Ascending aorta (tissue), 2 donors: ENCODE results near the gene DPYSL3. TPM values are rescaled to one million over a fixed set of nuclear protein-coding genes. Genes with fewer than 3 reads are reported as not detected.

Experiments used
- DNase-seq, 2 donors: peaks; one replicate each; pipeline ENCODE4 v3.0.0-alpha.2; 2019; ENCODE audit warnings: low spot score in 2 of 2
- H3K27ac ChIP-seq, 2 donors: fragments of 200-600 bp; sonication (generic); one replicate each; pipeline ENCODE4 v1.5.1; 2016 to 2017; ENCODE audit warnings: mild to moderate bottlenecking in 1 of 2
- H3K27me3 ChIP-seq: fragments of 200-600 bp; sonication (generic); one replicate; pipeline ENCODE4 v1.5.1; 2017
- H3K36me3 ChIP-seq, 2 donors: fragments of 200-600 bp; sonication (generic); one replicate each; pipeline ENCODE4 v1.5.1; 2016
- H3K4me1 ChIP-seq, 2 donors: fragments of 200-600 bp; sonication (generic); one replicate each; pipeline ENCODE4 v1.5.1; 2016 to 2017; ENCODE audit warnings: mild to moderate bottlenecking in 1 of 2
- H3K4me3 ChIP-seq, 2 donors: fragments of 200-600 bp; sonication (generic); one replicate each; pipeline ENCODE4 v1.5.1; 2016 to 2017; ENCODE audit warnings: mild to moderate bottlenecking in 1 of 2
- H3K9me3 ChIP-seq, 2 donors: fragments of 200-600 bp; sonication (generic); one replicate each; pipeline ENCODE4 v1.5.1; 2016
- intact Hi-C: fragments of 100-400 bp; cut with DNase I; formaldehyde crosslinking; loops from one replicate; pipeline ENCODE4 v1.15.1; 2023
- total RNA-seq: library from RNA; depleted of rRNA; stranded (reverse); fragments of >200 nt; gene quantifications from one replicate; pipeline ENCODE4 v1.1.0, GENCODE V29; 2016
- TF ChIP-seq, protein P1 (sequence below), 3 experiments: fragments of 200-600 bp in 2 of 3; fragments of 450-650 bp in 1 of 3; sonication (generic) in 2 of 3; IDR thresholded peaks; one replicate each; pipeline ENCODE4 v1.5.1; 2016 to 2019; ENCODE audit warnings: antibody characterized with exemption in 3 of 3, mild to moderate bottlenecking in 1 of 3, moderate library complexity in 1 of 3

DPYSL3 gene
- total RNA-seq, 1 donor from 2014 or later = 110 TPM

DNA sequence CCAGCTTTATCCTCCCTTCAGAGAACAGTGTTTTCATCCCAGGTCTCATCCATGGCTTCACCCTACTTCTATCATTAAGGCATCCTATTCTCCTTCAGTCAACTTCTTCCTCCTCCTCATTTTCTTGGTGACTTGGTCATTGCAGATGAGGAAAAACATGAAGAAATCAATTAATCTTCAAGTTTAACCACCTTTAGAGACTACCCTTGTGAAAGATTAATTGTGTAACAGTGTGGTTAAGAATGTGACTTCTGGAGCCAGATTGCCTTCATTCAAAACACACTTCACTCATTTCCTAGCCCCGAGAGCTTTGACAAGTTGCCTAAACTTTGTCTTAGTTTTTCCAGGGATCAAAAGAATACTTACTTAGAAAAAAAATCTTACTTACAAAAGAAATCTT is 165.0 kb downstream of the DPYSL3 start:
- no peak overlapping the region for H3K27ac ChIP-seq
- no peak for DNase-seq
- no peaks in the 10 kb centered on the region for H3K4me1 ChIP-seq
- intact Hi-C loops = loop anchor here (10.0 kb wide), 1 partner anchor 70 kb away; no protein-coding TSS in a partner anchor
- no peaks in the 10 kb centered on the region for H3K9me3 ChIP-seq
- H3K4me3 ChIP-seq = no peak overlapping the region
- TF ChIP-seq, protein P1, sequence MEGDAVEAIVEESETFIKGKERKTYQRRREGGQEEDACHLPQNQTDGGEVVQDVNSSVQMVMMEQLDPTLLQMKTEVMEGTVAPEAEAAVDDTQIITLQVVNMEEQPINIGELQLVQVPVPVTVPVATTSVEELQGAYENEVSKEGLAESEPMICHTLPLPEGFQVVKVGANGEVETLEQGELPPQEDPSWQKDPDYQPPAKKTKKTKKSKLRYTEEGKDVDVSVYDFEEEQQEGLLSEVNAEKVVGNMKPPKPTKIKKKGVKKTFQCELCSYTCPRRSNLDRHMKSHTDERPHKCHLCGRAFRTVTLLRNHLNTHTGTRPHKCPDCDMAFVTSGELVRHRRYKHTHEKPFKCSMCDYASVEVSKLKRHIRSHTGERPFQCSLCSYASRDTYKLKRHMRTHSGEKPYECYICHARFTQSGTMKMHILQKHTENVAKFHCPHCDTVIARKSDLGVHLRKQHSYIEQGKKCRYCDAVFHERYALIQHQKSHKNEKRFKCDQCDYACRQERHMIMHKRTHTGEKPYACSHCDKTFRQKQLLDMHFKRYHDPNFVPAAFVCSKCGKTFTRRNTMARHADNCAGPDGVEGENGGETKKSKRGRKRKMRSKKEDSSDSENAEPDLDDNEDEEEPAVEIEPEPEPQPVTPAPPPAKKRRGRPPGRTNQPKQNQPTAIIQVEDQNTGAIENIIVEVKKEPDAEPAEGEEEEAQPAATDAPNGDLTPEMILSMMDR (IDR thresholded peaks at IDR 0.05) = no peak
- no peaks in the 10 kb centered on the region for H3K36me3 ChIP-seq
- H3K27me3 ChIP-seq = no peaks in the 10 kb centered on the region

DNA sequence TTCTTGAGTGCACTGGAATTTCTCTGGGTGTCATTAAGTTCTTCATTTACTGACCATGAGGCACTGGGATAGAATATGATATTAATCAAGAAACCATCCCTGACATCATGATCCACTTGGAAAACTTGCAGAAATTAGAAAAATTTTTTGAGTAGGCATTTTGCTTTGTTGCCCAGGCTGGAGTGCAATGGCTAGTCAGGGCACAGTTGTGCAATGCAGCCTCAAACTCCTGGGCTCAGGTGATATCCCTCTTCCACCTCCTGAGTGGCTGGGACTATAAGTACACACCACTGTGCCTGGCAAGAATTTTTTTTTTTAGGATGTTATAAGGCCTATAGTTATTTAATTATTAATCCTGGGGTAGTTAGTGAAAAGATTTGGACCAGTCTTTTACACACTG is 168.5 kb downstream of the DPYSL3 start:
- Histone ChIP-seq H3K27me3 (no peaks in the 10 kb centered on the region), H3K4me1 (no peaks in the 10 kb centered on the region), H3K4me3 (no peak overlapping the region), H3K36me3 (no peaks in the 10 kb centered on the region), H3K9me3 (no peaks in the 10 kb centered on the region), H3K27ac (no peak overlapping the region)
- intact Hi-C loops = loop anchor here (10.0 kb wide), 1 partner anchor 67 kb away; no protein-coding TSS in a partner anchor
- TF ChIP-seq, protein P1 (IDR thresholded peaks at IDR 0.05) = no peak
- no peak for DNase-seq

DNA sequence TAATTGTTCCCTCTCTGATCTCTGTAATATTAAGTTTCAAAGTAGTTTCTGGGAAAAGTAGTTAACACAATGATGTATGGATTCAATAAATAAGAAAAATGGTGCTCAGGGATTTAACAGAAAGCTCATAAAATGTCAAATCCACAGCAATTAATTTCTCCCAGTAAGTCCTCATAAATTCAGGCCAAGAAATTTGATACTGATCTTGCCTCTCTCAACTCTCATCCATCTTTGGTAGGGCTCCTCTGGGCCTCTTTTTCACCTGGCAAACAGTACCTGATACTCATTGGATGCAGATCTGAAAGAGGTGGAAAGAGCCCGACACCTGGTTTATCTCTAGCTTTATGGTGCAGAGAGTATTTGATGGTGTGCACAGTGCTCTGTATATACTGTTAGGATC is 168.9 kb downstream of the DPYSL3 start:
- Histone ChIP-seq H3K27ac (no peak overlapping the region), H3K36me3 (no peaks in the 10 kb centered on the region), H3K4me3 (no peak overlapping the region), H3K27me3 (no peaks in the 10 kb centered on the region), H3K9me3 (no peaks in the 10 kb centered on the region), H3K4me1 (no peaks in the 10 kb centered on the region)
- TF ChIP-seq, protein P1 (IDR thresholded peaks at IDR 0.05) = no peak
- no peak for DNase-seq
- intact Hi-C loops = loop anchor here (10.0 kb wide), 1 partner anchor 66 kb away; no protein-coding TSS in a partner anchor
